Measurements from ENCODE around the gene VSIG8.
"Not testable (repeated sequence)": the region's sequence is repeated elsewhere in the genome, so short reads cannot be mapped to it uniquely, and the experiment has no call there.

Gene VSIG8, protein sequence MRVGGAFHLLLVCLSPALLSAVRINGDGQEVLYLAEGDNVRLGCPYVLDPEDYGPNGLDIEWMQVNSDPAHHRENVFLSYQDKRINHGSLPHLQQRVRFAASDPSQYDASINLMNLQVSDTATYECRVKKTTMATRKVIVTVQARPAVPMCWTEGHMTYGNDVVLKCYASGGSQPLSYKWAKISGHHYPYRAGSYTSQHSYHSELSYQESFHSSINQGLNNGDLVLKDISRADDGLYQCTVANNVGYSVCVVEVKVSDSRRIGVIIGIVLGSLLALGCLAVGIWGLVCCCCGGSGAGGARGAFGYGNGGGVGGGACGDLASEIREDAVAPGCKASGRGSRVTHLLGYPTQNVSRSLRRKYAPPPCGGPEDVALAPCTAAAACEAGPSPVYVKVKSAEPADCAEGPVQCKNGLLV

DNA sequence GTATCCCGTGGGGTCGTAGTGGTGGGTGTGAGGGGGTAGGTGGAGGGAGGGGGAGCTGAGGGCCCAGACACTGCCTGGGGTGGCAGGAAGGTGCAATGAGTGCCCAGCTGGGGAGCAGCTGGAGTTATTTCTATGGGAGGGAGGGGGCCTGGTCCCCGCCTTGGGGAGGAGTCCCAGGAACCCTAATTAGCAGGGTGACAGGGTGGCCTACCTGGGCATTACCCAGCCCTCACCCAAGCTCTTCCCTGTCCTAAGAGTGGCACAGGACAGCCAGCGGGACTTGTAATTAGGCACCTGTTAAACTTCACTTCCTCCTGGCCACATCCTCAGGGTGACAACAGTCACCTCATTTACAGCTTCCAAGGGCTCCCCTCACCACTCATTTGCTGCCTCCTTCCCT lies at the start of gene VSIG8:
TSS of gene VSIG8 (minus strand) at position 101 of the 400 bp plus-strand sequence. CDS start 136 bp downstream, outside the sequence.
- no peak for DNase-seq (ENCODE audit: low read depth)
- H3K4me1 ChIP-seq (ENCODE audit: control insufficient read depth, insufficient read depth, low read length) = peaks cover 8% of the 10 kb centered on the region
- H3K9me3 ChIP-seq (ENCODE audit: control insufficient read depth, low read length) = no peaks in the 10 kb centered on the region
- no peak within 1 kb of the TSS for H3K9ac ChIP-seq (ENCODE audit: low read length)
- H3K27me3 ChIP-seq (replicated peaks; ENCODE audit: control insufficient read depth, insufficient read depth, low read length) = peaks cover 4% of the 10 kb centered on the region
- no peaks in the 10 kb centered on the region for H3K36me3 ChIP-seq (ENCODE audit: control insufficient read depth, insufficient read depth, low read length, severe bottlenecking)
- no peak within 1 kb of the TSS for H3K4me3 ChIP-seq (ENCODE audit: low read length)

DNA sequence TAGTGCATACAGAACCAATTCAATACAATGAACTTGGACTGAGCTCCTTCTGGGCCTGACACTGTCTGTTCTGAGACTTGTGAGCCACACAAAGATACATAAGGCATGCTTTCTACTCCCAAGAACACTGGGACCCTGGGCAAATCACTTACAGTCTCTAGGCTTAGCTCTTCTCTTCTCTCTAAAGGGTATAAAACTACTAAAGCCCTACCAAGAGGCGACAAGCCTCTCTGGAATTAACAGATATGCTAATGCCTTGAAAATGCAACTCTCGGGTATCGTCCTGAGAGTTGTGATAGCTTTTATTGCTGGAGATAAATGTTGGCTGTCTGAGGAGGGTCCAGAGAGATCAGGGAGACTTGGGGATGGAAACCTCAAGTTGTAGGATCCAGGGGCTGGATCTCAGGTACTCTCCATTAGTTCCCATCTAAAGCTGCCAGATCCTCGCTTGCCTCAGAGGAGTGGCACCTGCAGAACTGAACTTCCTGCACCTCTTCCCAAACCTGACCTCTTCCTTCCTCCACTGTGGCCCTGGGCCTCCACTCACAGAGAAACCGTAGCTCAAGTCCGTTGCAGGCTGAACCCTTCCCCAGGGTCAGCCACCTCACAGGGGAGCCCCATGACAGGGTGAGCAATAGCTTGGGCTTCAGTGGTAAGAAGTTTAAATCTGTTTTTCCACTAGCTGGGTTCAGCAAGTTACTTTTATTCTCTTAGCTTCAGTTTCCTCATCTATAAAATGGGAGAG lies 49.0 kb upstream of the VSIG8 start:
- Histone ChIP-seq H3K4me3 (ENCODE audit: low read length) (no peak overlapping the region), H3K4me1 (ENCODE audit: control insufficient read depth, insufficient read depth, low read length) (peaks cover 6% of the 10 kb centered on the region), H3K9me3 (ENCODE audit: control insufficient read depth, low read length) (no peaks in the 10 kb centered on the region), H3K27me3 (replicated peaks; ENCODE audit: control insufficient read depth, insufficient read depth, low read length) (no peaks in the 10 kb centered on the region), H3K9ac (ENCODE audit: low read length) (no peak overlapping the region), H3K36me3 (ENCODE audit: control insufficient read depth, insufficient read depth, low read length, severe bottlenecking) (no peaks in the 10 kb centered on the region)
- no peak for DNase-seq (ENCODE audit: low read depth)

DNA sequence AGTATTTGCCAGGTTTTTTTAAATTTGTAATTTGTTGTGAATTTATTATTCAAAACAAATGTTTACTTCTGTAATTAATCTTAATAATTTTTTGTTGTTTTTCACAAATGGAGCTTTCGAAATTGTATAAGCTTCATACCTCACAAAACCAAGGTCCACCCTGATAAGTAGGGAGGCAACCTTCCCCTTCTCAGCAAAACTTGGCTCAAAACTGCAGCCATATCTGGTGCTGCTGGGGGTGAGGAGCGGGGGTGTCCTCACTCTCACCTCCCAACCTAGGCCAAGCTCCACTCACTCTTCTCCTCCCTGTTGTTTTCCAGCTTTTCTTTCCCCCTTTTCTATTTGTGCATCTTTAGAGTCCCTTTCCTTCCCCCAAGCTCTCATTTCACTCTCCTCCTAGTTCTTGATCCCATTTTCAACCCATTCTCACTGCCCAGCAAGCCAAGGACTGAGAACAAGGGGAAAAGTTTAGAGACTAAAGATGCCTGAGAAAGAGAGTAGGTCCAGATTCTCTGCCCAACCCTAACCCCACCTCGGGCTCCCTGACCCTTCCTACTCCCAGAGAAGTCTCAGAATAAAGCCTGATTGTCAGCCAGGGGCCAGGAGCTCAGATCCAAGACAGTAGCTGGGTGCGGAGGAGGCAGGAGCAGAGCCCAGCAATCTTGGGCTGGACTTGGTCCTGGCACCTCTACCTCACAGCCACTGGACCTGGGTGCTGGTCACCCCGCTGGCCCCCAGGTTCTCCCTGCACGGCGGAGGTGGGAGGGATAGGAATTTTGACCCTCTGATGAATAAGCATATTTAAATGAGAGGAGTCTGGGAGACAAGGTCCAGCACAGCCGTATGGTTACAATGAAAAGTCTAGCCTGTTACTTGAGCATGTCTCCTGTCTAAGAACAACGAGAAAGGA lies 45.8 kb upstream of the VSIG8 start:
- no peak for DNase-seq (ENCODE audit: low read depth)
- no peaks in the 10 kb centered on the region for H3K36me3 ChIP-seq (ENCODE audit: control insufficient read depth, insufficient read depth, low read length, severe bottlenecking)
- no peak overlapping the region for H3K9ac ChIP-seq (ENCODE audit: low read length)
- no peaks in the 10 kb centered on the region for H3K4me1 ChIP-seq (ENCODE audit: control insufficient read depth, insufficient read depth, low read length)
- no peaks in the 10 kb centered on the region for H3K9me3 ChIP-seq (ENCODE audit: control insufficient read depth, low read length)
- no peak overlapping the region for H3K4me3 ChIP-seq (ENCODE audit: low read length)
- no peaks in the 10 kb centered on the region for H3K27me3 ChIP-seq (replicated peaks; ENCODE audit: control insufficient read depth, insufficient read depth, low read length)

- Histone ChIP-seq H3K4me3 (ENCODE audit: low read length) (no peak overlapping the region), H3K27me3 (replicated peaks; ENCODE audit: control insufficient read depth, insufficient read depth, low read length) (no peaks in the 10 kb centered on the region), H3K9ac (ENCODE audit: low read length) (no peak overlapping the region)
These were observed 44.5 kb upstream of the VSIG8 start for GRCh38 chr1:159906960-159907359.

GRCh38 chr1:159904036-159904435 lies 41.6 kb upstream of the VSIG8 start:
- H3K4me1 ChIP-seq (ENCODE audit: control insufficient read depth, insufficient read depth, low read length) = peaks cover 11% of the 10 kb centered on the region
- not testable (repeated sequence) for DNase-seq (ENCODE audit: low read depth); H3K9me3 ChIP-seq (ENCODE audit: control insufficient read depth, low read length); H3K27me3 ChIP-seq (replicated peaks; ENCODE audit: control insufficient read depth, insufficient read depth, low read length); H3K4me3 ChIP-seq (ENCODE audit: low read length); H3K9ac ChIP-seq (ENCODE audit: low read length); H3K36me3 ChIP-seq (ENCODE audit: control insufficient read depth, insufficient read depth, low read length, severe bottlenecking)

More at GRCh38 chr1:159906960-159907359, 44.5 kb upstream of the VSIG8 start:
- Histone ChIP-seq H3K4me1 (ENCODE audit: control insufficient read depth, insufficient read depth, low read length) (no peaks in the 10 kb centered on the region), H3K36me3 (ENCODE audit: control insufficient read depth, insufficient read depth, low read length, severe bottlenecking) (no peaks in the 10 kb centered on the region), H3K9me3 (ENCODE audit: control insufficient read depth, low read length) (no peaks in the 10 kb centered on the region)
- no peak for DNase-seq (ENCODE audit: low read depth)

GRCh38 chr1:159902541-159902940 lies 40.1 kb upstream of the VSIG8 start:
- no peak overlapping the region for H3K9ac ChIP-seq (ENCODE audit: low read length)
- H3K36me3 ChIP-seq (ENCODE audit: control insufficient read depth, insufficient read depth, low read length, severe bottlenecking) = no peaks in the 10 kb centered on the region
- H3K4me3 ChIP-seq (ENCODE audit: low read length) = no peak overlapping the region
- H3K27me3 ChIP-seq (replicated peaks; ENCODE audit: control insufficient read depth, insufficient read depth, low read length) = no peaks in the 10 kb centered on the region
- H3K9me3 ChIP-seq (ENCODE audit: control insufficient read depth, low read length) = no peaks in the 10 kb centered on the region
- DNase-seq (ENCODE audit: low read depth) = no peak
- H3K4me1 ChIP-seq (ENCODE audit: control insufficient read depth, insufficient read depth, low read length) = peaks cover 11% of the 10 kb centered on the region

- Histone ChIP-seq H3K4me3 (ENCODE audit: low read length) (no peak overlapping the region), H3K27me3 (replicated peaks; ENCODE audit: control insufficient read depth, insufficient read depth, low read length) (no peaks in the 10 kb centered on the region), H3K9me3 (ENCODE audit: control insufficient read depth, low read length) (no peaks in the 10 kb centered on the region), H3K9ac (ENCODE audit: low read length) (no peak overlapping the region), H3K4me1 (ENCODE audit: control insufficient read depth, insufficient read depth, low read length) (peaks cover 11% of the 10 kb centered on the region), H3K36me3 (ENCODE audit: control insufficient read depth, insufficient read depth, low read length, severe bottlenecking) (no peaks in the 10 kb centered on the region)
- DNase-seq (ENCODE audit: low read depth) = no peak
These were observed 38.4 kb upstream of the VSIG8 start for GRCh38 chr1:159900755-159901360.

DNA sequence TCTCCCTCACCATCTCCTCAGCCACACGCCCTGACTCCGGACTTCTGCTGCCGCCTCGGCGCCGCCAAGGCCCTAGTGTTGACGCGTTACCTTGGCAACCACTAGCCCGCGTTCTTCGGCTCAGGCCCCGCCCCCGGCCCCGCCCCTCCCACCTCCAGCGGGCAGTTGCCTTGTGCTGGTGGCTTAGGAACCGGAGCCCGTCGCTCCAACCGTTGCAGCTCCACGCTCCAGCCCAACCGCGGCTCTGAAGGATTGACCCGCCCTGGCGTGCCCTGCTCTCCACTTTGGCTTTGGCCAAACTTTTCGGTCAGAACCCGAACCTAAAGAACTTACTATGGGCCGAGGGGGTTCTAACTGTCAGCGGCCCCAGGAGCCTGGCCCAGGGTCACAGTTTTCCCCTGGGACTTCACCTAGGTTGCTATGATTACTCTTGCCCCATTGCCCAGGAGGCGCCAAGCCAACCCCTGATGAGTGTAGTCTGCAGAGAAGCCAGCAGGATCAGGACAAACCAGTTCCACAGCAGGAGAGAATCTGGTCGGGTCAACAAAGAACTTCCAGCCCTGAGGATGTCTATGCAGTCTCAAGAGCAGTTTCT lies 37.7 kb upstream of the VSIG8 start, which contains the start of gene CFAP45:
TSS of gene CFAP45 (minus strand) at position 80 of the 595 bp plus-strand sequence. CDS start at position 13, 67 bp downstream.
- Histone ChIP-seq H3K9ac (ENCODE audit: low read length) (no peak within 1 kb of the TSS), H3K27me3 (replicated peaks; ENCODE audit: control insufficient read depth, insufficient read depth, low read length) (no peaks in the 10 kb centered on the region), H3K36me3 (ENCODE audit: control insufficient read depth, insufficient read depth, low read length, severe bottlenecking) (no peaks in the 10 kb centered on the region), H3K4me3 (ENCODE audit: low read length) (no peak within 1 kb of the TSS), H3K4me1 (ENCODE audit: control insufficient read depth, insufficient read depth, low read length) (peaks cover 11% of the 10 kb centered on the region), H3K9me3 (ENCODE audit: control insufficient read depth, low read length) (no peaks in the 10 kb centered on the region)
- DNase-seq (ENCODE audit: low read depth) = no peak

- H3K36me3 ChIP-seq (ENCODE audit: control insufficient read depth, insufficient read depth, low read length, severe bottlenecking); H3K4me3 ChIP-seq (ENCODE audit: low read length): not testable (repeated sequence)
These were observed 37.2 kb upstream of the VSIG8 start for GRCh38 chr1:159899634-159900033.

DNA sequence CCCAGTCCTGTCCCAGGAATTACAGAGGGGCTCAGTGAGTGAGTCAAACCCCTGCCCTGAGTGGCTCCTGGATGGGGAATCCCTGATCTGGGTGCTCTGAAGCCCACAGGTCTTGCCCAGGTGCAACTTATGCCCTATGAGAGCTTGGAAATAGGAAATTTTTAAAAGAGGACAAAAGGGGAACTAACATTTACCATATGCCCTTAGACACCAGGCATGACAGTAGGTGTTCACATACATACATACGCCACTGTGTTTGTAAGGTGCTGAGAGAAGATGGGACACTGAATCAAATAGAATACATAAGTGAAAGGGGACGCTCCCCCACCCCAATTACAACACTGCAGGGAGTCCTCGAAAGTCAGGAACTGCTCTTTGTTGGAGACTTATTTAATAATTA lies 36.1 kb upstream of the VSIG8 start:
- H3K4me3 ChIP-seq (ENCODE audit: low read length) = no peak overlapping the region
- DNase-seq (ENCODE audit: low read depth) = no peak
- peaks cover 7% of the 10 kb centered on the region for H3K27me3 ChIP-seq (replicated peaks; ENCODE audit: control insufficient read depth, insufficient read depth, low read length)
- peaks cover 11% of the 10 kb centered on the region for H3K4me1 ChIP-seq (ENCODE audit: control insufficient read depth, insufficient read depth, low read length)
- no peak overlapping the region for H3K9ac ChIP-seq (ENCODE audit: low read length)
- H3K9me3 ChIP-seq (ENCODE audit: control insufficient read depth, low read length) = no peaks in the 10 kb centered on the region
- H3K36me3 ChIP-seq (ENCODE audit: control insufficient read depth, insufficient read depth, low read length, severe bottlenecking) = no peaks in the 10 kb centered on the region

More at GRCh38 chr1:159899634-159900033, 37.2 kb upstream of the VSIG8 start:
- not testable (repeated sequence) for H3K9ac ChIP-seq (ENCODE audit: low read length); DNase-seq (ENCODE audit: low read depth); H3K27me3 ChIP-seq (replicated peaks; ENCODE audit: control insufficient read depth, insufficient read depth, low read length); H3K9me3 ChIP-seq (ENCODE audit: control insufficient read depth, low read length)
- H3K4me1 ChIP-seq (ENCODE audit: control insufficient read depth, insufficient read depth, low read length) = peaks cover 11% of the 10 kb centered on the region
